Peyer's patch (tissue), 4 donors: ENCODE results near the gene MSMB.

ENCODE experiments used
- POLR2A ChIP-seq, 2 donors: fragments of 450-650 bp; IDR thresholded peaks; one replicate each; pipeline ENCODE4 v1.5.1; 2017; ENCODE audit warnings: antibody characterized with exemption in 2 of 2, mild to moderate bottlenecking in 2 of 2, moderate library complexity in 2 of 2
- TF ChIP-seq, protein P1 (sequence below), 6 experiments: fragments of 450-650 bp in 4 of 6; fragments of 200-600 bp in 2 of 6; sonication (generic) in 1 of 6; IDR thresholded peaks; one replicate each; pipeline ENCODE4 v1.5.1; 2017 to 2019; ENCODE audit warnings: antibody characterized with exemption in 6 of 6, mild to moderate bottlenecking in 3 of 6, moderate library complexity in 1 of 6

DNA sequence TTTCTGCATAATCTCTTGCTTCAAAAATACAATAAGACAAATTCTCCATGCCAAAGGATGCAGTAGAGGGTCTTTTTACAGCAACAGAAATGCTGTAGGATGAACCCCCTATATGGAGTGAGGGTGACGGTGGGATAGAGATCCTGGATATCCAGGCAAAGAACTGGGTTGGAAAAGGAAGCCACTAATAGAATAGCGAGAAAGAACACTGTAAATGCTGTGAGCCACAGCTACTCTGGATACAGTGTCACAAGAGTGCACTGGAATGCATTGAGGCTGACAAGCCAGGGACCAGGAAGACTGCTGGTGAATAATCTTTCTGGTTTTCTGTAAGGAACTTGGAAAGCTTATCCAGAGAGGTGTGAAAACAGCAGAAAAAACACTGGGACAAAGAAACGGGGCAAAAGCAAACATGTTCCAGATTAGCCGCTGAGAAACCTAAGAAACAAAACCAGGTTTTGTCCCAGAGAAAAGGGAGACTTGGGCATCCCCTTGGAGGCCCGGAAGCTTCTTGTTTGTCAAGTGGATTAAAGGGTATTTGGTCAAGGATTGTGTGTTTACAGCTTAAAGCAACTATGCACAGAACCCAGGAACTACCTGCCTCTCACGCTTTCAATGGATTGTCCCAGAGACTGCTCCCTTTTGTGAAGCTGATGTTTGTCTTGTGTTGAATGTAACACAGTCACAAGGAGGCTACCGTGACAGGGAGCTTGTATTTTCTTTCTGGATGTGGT, 6.2 kb upstream of the MSMB start:
- TF ChIP-seq, protein P1, sequence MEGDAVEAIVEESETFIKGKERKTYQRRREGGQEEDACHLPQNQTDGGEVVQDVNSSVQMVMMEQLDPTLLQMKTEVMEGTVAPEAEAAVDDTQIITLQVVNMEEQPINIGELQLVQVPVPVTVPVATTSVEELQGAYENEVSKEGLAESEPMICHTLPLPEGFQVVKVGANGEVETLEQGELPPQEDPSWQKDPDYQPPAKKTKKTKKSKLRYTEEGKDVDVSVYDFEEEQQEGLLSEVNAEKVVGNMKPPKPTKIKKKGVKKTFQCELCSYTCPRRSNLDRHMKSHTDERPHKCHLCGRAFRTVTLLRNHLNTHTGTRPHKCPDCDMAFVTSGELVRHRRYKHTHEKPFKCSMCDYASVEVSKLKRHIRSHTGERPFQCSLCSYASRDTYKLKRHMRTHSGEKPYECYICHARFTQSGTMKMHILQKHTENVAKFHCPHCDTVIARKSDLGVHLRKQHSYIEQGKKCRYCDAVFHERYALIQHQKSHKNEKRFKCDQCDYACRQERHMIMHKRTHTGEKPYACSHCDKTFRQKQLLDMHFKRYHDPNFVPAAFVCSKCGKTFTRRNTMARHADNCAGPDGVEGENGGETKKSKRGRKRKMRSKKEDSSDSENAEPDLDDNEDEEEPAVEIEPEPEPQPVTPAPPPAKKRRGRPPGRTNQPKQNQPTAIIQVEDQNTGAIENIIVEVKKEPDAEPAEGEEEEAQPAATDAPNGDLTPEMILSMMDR (IDR thresholded peaks at IDR 0.05), result no peak
- no peak for TF ChIP-seq POLR2A (IDR thresholded peaks at IDR 0.05)
